Spleen (tissue), 7 donors: ENCODE results near the gene SDK2.

Experiments used
- POLR2A ChIP-seq, 3 donors: fragments of 450-650 bp; IDR thresholded peaks; one replicate each; pipeline ENCODE4 v1.5.1; 2017; ENCODE audit warnings: antibody characterized with exemption in 3 of 3, mild to moderate bottlenecking in 1 of 3
- TF ChIP-seq, protein P1 (sequence below), 11 experiments: fragments of 200-600 bp in 7 of 11; fragments of 450-650 bp in 4 of 11; sonication (generic) in 4 of 11; IDR thresholded peaks in 8 of 11; conservative IDR thresholded peaks in 3 of 11; 1 replicate in 7 of 11; 2 replicates in 4 of 11; pipeline versions ENCODE4 v1.4.0 to v1.8.0; 2016 to 2021; ENCODE audit warnings: antibody characterized with exemption in 11 of 11, inconsistent platforms in 4 of 11, mild to moderate bottlenecking in 1 of 11
- donor health status: DM: no; HTN: no; CAD: no; lungs with moderate emphysema.
- donor health status: DM: no; HTN: no; CAD: no.
- donor health status: DM: no; HTN: no; CAD: no.

DNA sequence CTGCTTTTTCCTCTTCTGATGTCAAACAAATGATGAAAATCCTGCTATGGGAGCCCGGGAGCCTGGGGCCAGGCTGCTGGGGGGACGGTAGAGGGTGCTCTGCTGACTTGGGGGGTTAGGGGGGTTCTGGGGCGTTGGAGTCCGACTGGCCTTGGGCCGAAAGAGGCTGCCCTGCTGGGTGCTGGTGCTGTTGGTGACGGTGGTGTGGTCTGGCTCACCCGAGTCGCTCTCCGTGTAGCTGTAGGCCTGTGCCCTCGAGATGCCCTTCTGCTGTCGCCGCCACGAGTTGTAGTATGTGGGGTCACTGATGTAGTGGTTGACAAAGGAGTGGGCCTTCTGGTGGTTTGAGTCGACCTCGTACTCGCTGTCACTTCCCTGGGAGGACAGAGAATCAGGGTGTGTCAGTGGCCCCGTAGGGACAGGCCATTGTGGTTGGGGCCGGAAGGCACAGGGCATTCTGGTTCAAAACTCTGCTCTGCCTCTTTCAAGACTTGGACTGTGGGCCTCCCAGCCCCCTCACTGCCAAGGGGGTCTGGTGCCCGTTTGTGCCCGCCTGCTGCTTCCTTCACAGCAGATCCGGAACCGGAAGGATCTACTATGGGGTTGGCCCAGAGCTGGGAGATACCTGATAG, 305.6 kb downstream of the SDK2 start:
- TF ChIP-seq, protein P1, sequence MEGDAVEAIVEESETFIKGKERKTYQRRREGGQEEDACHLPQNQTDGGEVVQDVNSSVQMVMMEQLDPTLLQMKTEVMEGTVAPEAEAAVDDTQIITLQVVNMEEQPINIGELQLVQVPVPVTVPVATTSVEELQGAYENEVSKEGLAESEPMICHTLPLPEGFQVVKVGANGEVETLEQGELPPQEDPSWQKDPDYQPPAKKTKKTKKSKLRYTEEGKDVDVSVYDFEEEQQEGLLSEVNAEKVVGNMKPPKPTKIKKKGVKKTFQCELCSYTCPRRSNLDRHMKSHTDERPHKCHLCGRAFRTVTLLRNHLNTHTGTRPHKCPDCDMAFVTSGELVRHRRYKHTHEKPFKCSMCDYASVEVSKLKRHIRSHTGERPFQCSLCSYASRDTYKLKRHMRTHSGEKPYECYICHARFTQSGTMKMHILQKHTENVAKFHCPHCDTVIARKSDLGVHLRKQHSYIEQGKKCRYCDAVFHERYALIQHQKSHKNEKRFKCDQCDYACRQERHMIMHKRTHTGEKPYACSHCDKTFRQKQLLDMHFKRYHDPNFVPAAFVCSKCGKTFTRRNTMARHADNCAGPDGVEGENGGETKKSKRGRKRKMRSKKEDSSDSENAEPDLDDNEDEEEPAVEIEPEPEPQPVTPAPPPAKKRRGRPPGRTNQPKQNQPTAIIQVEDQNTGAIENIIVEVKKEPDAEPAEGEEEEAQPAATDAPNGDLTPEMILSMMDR (IDR thresholded peaks at IDR 0.05 in 8 of 11, conservative IDR thresholded peaks at IDR 0.05 in 3 of 11): no peak
- TF ChIP-seq POLR2A (IDR thresholded peaks at IDR 0.05): no peak
